Gastrocnemius medialis (tissue), 4 donors: ENCODE results near the gene GDF10.

ENCODE experiments used
- CTCF ChIP-seq, 5 experiments: fragments of 450-650 bp in 3 of 5; fragments of 200-600 bp in 2 of 5; sonication (generic) in 2 of 5; IDR thresholded peaks in 4 of 5; conservative IDR thresholded peaks in 1 of 5; 1 replicate in 4 of 5; 2 replicates in 1 of 5; pipeline ENCODE4 v1.5.1; 2016 to 2019; ENCODE audit warnings: antibody characterized with exemption in 5 of 5, mild to moderate bottlenecking in 3 of 5, moderate library complexity in 3 of 5
- POLR2A ChIP-seq, 2 donors: fragments of 450-650 bp; IDR thresholded peaks; one replicate each; pipeline ENCODE4 v1.6.1; 2017; ENCODE audit warnings: antibody characterized with exemption in 2 of 2, mild to moderate bottlenecking in 2 of 2, moderate library complexity in 2 of 2

- TF ChIP-seq POLR2A (IDR thresholded peaks at IDR 0.05) (no peak), CTCF (IDR thresholded peaks at IDR 0.05 in 4 of 5, conservative IDR thresholded peaks at IDR 0.05 in 1 of 5) (no peak)
Measured at GRCh38 chr10:47305566-47305965, 5.6 kb downstream of the GDF10 start.
